Colonic mucosa (tissue), 4 donors: ENCODE results near the gene PTOV1. TPM values are rescaled to one million over a fixed set of nuclear protein-coding genes. Genes with fewer than 3 reads are reported as not detected.

Source experiments
- DNase-seq: peaks from one replicate; pipeline ENCODE4 v3.0.0-alpha.2; 2020
- H3K27ac ChIP-seq: fragments of 200-600 bp; one replicate; pipeline ENCODE4 v1.8.0; 2021
- H3K27me3 ChIP-seq: fragments of 200-600 bp; one replicate; pipeline ENCODE4 v1.8.0; 2021
- H3K36me3 ChIP-seq: fragments of 200-600 bp; one replicate; pipeline ENCODE4 v1.8.0; 2021
- H3K4me1 ChIP-seq: fragments of 200-600 bp; one replicate; pipeline ENCODE4 v1.8.0; 2021; ENCODE audit warnings: mild to moderate bottlenecking
- H3K4me3 ChIP-seq: fragments of 200-600 bp; one replicate; pipeline ENCODE4 v1.8.0; 2021
- H3K9ac ChIP-seq, 2 donors: one replicate each; pipeline ENCODE4 v1.7.0; 2013; ENCODE audit warnings: control low read depth in 2 of 2, low read depth in 2 of 2, low read length in 2 of 2
- H3K9me3 ChIP-seq: fragments of 200-600 bp; one replicate; pipeline ENCODE4 v1.8.0; 2021
- CTCF ChIP-seq: fragments of 200-600 bp; IDR thresholded peaks from one replicate; pipeline ENCODE4 v1.8.0; 2022; ENCODE audit warnings: antibody characterized with exemption, mild to moderate bottlenecking
- intact Hi-C: fragments of 100-400 bp; cut with DNase I; formaldehyde crosslinking; loops from one replicate; pipeline ENCODE4 v1.14.1; 2022
- total RNA-seq, 2 donors: library from RNA; stranded (reverse); fragmentation: NEBNext Ultra II Directional in 1 of 2; extraction: Animal tissue kit (Norgen Biotek cat#: 25700) in 1 of 2; gene quantifications; one replicate each; pipeline ENCODE4 v1.2.1, GENCODE V29; 2021
- donor health status: healthy.
- donor health status: DM: no; HTN: no; CAD: no.
- donor health status: DM: no; HTN: no; CAD: no.

Gene PTOV1
- total RNA-seq, 2 donors from 2014 or later, result 109 to 128 TPM

- Histone ChIP-seq H3K27me3 (no peaks in the 10 kb centered on the region), H3K9ac (peak overlapping the region in 1 of 2 donors; percentile 99), H3K36me3 (no peaks in the 10 kb centered on the region), H3K27ac (no peak overlapping the region), H3K4me3 (peak overlapping the region; percentile 81), H3K9me3 (no peaks in the 10 kb centered on the region), H3K4me1 (peaks cover 8% of the 10 kb centered on the region)
- no peak for TF ChIP-seq CTCF
- intact Hi-C loops, result no loop called here
- DNase-seq, result no peak
These were observed 24.2 kb downstream of the PTOV1 start for GRCh38 chr19:49875177-49875576.

- Histone ChIP-seq H3K4me1 (peaks cover 4% of the 10 kb centered on the region), H3K27me3 (no peaks in the 10 kb centered on the region), H3K36me3 (no peaks in the 10 kb centered on the region), H3K9ac (peak overlapping the region; percentile 99 to 100), H3K4me3 (peak overlapping the region; percentile 81), H3K9me3 (no peaks in the 10 kb centered on the region), H3K27ac (peak overlapping the region; percentile 97)
- intact Hi-C loops, result no loop called here
- TF ChIP-seq CTCF, result no peak
- peak; percentile 81 for DNase-seq
These were observed 25.0 kb downstream of the PTOV1 start for GRCh38 chr19:49875857-49876421.

GRCh38 chr19:49876422-49877019, 25.6 kb downstream of the PTOV1 start:
- Histone ChIP-seq H3K27me3 (no peaks in the 10 kb centered on the region), H3K4me3 (peak overlapping the region; percentile 81), H3K9me3 (no peaks in the 10 kb centered on the region), H3K9ac (peak overlapping the region; percentile 99 to 100), H3K4me1 (peaks cover 4% of the 10 kb centered on the region), H3K27ac (peak overlapping the region; percentile 97), H3K36me3 (no peaks in the 10 kb centered on the region)
- TF ChIP-seq CTCF, result no peak
- intact Hi-C loops, result no loop called here
- DNase-seq, result peak; percentile 97

GRCh38 chr19:49877020-49877878, 26.3 kb downstream of the PTOV1 start, which contains the start of the genes AKT1S1 and TBC1D17:
Gene AKT1S1 (minus strand): TSS chr19:49877355. CDS start chr19:49873295, 4,060 bp downstream.
Gene TBC1D17 (plus strand): TSS chr19:49877702. CDS start chr19:49877724, 22 bp downstream.
- H3K9me3 ChIP-seq, result no peaks in the 10 kb centered on the region
- peak within 1 kb of the TSS; percentile 81 for H3K4me3 ChIP-seq
- H3K36me3 ChIP-seq, result peaks cover 3% of the 10 kb centered on the region
- peak; percentile 98 for DNase-seq
- intact Hi-C loops, result no loop called here
- H3K27ac ChIP-seq, result peak within 1 kb of the TSS; percentile 97
- no peaks in the 10 kb centered on the region for H3K27me3 ChIP-seq
- H3K9ac ChIP-seq, result peak within 1 kb of the TSS; percentile 99 to 100
- peaks cover 4% of the 10 kb centered on the region for H3K4me1 ChIP-seq
- no peak for TF ChIP-seq CTCF
